Naive thymus-derived CD4-positive, alpha-beta T cell (primary cell): ENCODE results near the gene SAPCD2. TPM values are rescaled to one million over a fixed set of nuclear protein-coding genes. Genes with fewer than 3 reads are reported as not detected.

ENCODE experiments used
- ATAC-seq: fragments of 150-1000 bp; cut with Tn5 transposase; 2 replicates; pipeline ENCODE4 v1.10.0; 2021; ENCODE audit warnings: mild to moderate bottlenecking, moderate library complexity
- CTCF ChIA-PET: fragments of 350-600 bp; sonication (Branson Sonifier 250); formaldehyde crosslinking; loops from one replicate; lab custom pipeline; 2021; ENCODE audit warnings: antibody characterized with exemption; lab: Charles Lee
- POLR2A ChIA-PET: fragments of 350-600 bp; sonication (Branson Sonifier 250); formaldehyde crosslinking; loops from one replicate; lab custom pipeline; 2021; ENCODE audit warnings: antibody characterized with exemption, inconsistent platforms; lab: Charles Lee
- DNase-seq, 9 donors: peaks; one replicate each; pipeline versions ENCODE4 v3.0.0 to v3.0.0-alpha.2; 2020 to 2022; ENCODE audit warnings: mixed read lengths in 1 of 9
- H3K27ac ChIP-seq: one replicate; pipeline ENCODE4 v1.7.0; 2013; ENCODE audit warnings: mild to moderate bottlenecking, low read depth, low read length, moderate library complexity
- H3K27me3 ChIP-seq, 2 donors: one replicate each; pipeline ENCODE4 v1.7.0; 2013; ENCODE audit warnings: low read length in 2 of 2, mild to moderate bottlenecking in 2 of 2, moderate library complexity in 2 of 2; ENCODE audit not compliant: control insufficient read depth in 2 of 2, insufficient read depth in 2 of 2
- H3K36me3 ChIP-seq, 3 experiments: 1 replicate in 2 of 3; 2 replicates in 1 of 3; pipeline ENCODE4 v1.7.0; 2013; ENCODE audit warnings: low read length in 3 of 3, mild to moderate bottlenecking in 3 of 3, moderate library complexity in 1 of 3; ENCODE audit not compliant: insufficient read depth in 3 of 3, control insufficient read depth in 2 of 3
- H3K4me1 ChIP-seq, 2 donors: one replicate each; pipeline ENCODE4 v1.7.0; 2013; ENCODE audit warnings: low read length in 2 of 2, mild to moderate bottlenecking in 2 of 2, moderate library complexity in 1 of 2; ENCODE audit not compliant: control insufficient read depth in 2 of 2, insufficient read depth in 2 of 2
- H3K4me3 ChIP-seq: 2 replicates; pipeline ENCODE4 v1.7.0; 2013; ENCODE audit warnings: mild to moderate bottlenecking, low read length
- H3K9me3 ChIP-seq, 3 experiments: 1 replicate in 2 of 3; 2 replicates in 1 of 3; pipeline ENCODE4 v1.7.0; 2013; ENCODE audit warnings: low read length in 3 of 3; ENCODE audit not compliant: control insufficient read depth in 2 of 3
- H3K27ac Mint-ChIP-seq, 9 donors: one replicate each; pipeline ENCODE4 v1.8.0; 2020 to 2022; ENCODE audit warnings: mixed read lengths in 9 of 9, mild to moderate bottlenecking in 8 of 9, moderate library complexity in 5 of 9, inconsistent platforms in 2 of 9
- H3K27me3 Mint-ChIP-seq, 5 donors: one replicate each; pipeline ENCODE4 v1.8.0; 2021 to 2022; ENCODE audit warnings: mixed read lengths in 5 of 5, mild to moderate bottlenecking in 1 of 5
- H3K36me3 Mint-ChIP-seq, 5 donors: one replicate each; pipeline ENCODE4 v1.8.0; 2020 to 2022; ENCODE audit warnings: mixed read lengths in 5 of 5, mild to moderate bottlenecking in 3 of 5, inconsistent platforms in 1 of 5
- H3K4me1 Mint-ChIP-seq, 7 donors: one replicate each; pipeline ENCODE4 v1.8.0; 2020 to 2022; ENCODE audit warnings: mixed read lengths in 7 of 7, mild to moderate bottlenecking in 3 of 7, inconsistent platforms in 1 of 7
- H3K4me3 Mint-ChIP-seq, 10 donors: one replicate each; pipeline ENCODE4 v1.8.0; 2020 to 2022; ENCODE audit warnings: mild to moderate bottlenecking in 10 of 10, mixed read lengths in 10 of 10, moderate library complexity in 6 of 10, inconsistent platforms in 2 of 10
- H3K9me3 Mint-ChIP-seq, 11 donors: one replicate each; pipeline ENCODE4 v1.8.0; 2020 to 2022; ENCODE audit warnings: mixed read lengths in 11 of 11, mild to moderate bottlenecking in 4 of 11, inconsistent platforms in 1 of 11, moderate library complexity in 1 of 11
- intact Hi-C, 2 donors: fragments of 100-400 bp; cut with micrococcal nuclease; formaldehyde crosslinking; loops; one replicate each; pipeline ENCODE4 v1.15.1; 2023
- polyA plus RNA-seq, 2 donors: library from polyadenylated mRNA; unstranded; fragments of 300-500 nt; fragmentation: Illumina TruSeq; gene quantifications; one replicate each; pipeline ENCODE4 v1.2.3, GENCODE V29; 2021
- total RNA-seq, 6 experiments: library from RNA in 5 of 6; stranded (reverse) in 5 of 6; gene quantifications; 1 replicate in 5 of 6; 2 replicates in 1 of 6; pipeline ENCODE4 v1.2.3 and lab custom pipeline; 2021 to 2026

The SAPCD2 gene
- total and polyA plus RNA-seq, 7 experiments from 2014 or later, result 0.16 to 22.1 (median 0.47) TPM; not detected in 1

DNA sequence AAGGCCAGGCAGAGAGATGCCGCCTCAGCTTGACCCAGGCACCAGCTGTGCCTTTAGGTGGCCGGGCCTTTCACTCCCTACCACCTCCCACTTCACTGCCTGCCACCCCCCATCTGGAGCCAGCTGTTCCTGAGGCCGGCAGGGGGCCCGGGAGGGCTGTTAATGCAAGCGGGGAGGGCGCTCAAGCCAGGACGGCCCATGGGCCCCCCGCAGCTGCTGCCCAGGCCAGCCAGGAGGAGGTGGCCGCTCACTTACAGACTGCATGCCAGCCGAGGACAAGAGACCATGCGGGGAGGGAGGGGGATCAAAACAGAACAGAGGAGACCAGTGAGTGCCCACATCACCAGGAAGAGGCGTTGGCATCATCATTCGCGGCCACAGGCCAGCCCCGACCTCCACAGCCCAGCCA, 46.8 kb downstream of the SAPCD2 start:
- H3K4me3 Mint-ChIP-seq, result no peak overlapping the region
- Histone ChIP-seq H3K4me3 (no peak overlapping the region), H3K27me3 (no peaks in the 10 kb centered on the region), H3K36me3 (no peaks in the 10 kb centered on the region), H3K9me3 (no peaks in the 10 kb centered on the region), H3K27ac (no peak overlapping the region), H3K4me1 (peaks cover 10 to 14% of the 10 kb centered on the region in 2 donors)
- ChIA-PET POLR2A (no interaction called here), CTCF (no interaction called here)
- peaks cover 0 to 3% (median 0%) of the 10 kb centered on the region in 5 donors for H3K27me3 Mint-ChIP-seq
- no peak for ATAC-seq
- peaks cover 4 to 7% (median 6%) of the 10 kb centered on the region in 7 donors for H3K4me1 Mint-ChIP-seq
- no peaks in the 10 kb centered on the region for H3K36me3 Mint-ChIP-seq
- intact Hi-C loops, result loop anchor here in 1 of 2 donors (5.0 kb wide), 1 partner anchor 121 kb away; no protein-coding TSS in a partner anchor
- no peak for DNase-seq
- no peak overlapping the region for H3K27ac Mint-ChIP-seq
- H3K9me3 Mint-ChIP-seq, result no peaks in the 10 kb centered on the region

- no peaks in the 10 kb centered on the region for H3K27me3 ChIP-seq
- POLR2A ChIA-PET, result no interaction called here
- Mint-ChIP-seq H3K4me3 (no peak overlapping the region), H3K27ac (no peak overlapping the region), H3K9me3 (no peaks in the 10 kb centered on the region), H3K4me1 (peaks cover 4 to 7% (median 6%) of the 10 kb centered on the region in 7 donors), H3K36me3 (no peaks in the 10 kb centered on the region), H3K27me3 (peaks cover 0 to 3% (median 0%) of the 10 kb centered on the region in 5 donors)
- H3K4me3 ChIP-seq, result no peak overlapping the region
- no peak overlapping the region for H3K27ac ChIP-seq
- H3K9me3 ChIP-seq, result no peaks in the 10 kb centered on the region
- no peak for DNase-seq
- ATAC-seq, result no peak
- no peaks in the 10 kb centered on the region for H3K36me3 ChIP-seq
- H3K4me1 ChIP-seq, result peaks cover 8 to 14% of the 10 kb centered on the region in 2 donors
- CTCF ChIA-PET, result interaction anchor here (1.2 kb wide), 1 partner anchor 12 kb away, joined by 3 read pairs; no protein-coding TSS in a partner anchor
- intact Hi-C loops, result loop anchor here in 1 of 2 donors (5.0 kb wide), 1 partner anchor 121 kb away; no protein-coding TSS in a partner anchor
Measured at GRCh38 chr9:137023157-137023556, 47.2 kb downstream of the SAPCD2 start.

DNA sequence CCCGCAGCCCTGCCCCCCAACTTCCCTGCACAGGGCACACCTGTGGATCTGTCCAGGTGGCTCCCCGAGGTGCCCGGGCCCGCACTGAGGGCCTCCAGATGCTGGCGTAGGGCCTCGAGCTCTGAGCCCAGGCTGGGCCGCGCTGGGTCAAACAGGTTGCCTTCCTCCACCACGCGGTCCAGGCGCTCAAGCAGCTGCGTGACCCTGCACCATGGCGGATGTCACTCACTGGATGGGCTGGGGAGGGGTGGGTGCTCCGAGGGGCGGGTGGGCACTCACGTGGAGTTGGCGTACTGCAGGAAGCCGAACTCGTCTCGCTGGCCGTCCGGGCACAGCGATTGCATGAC, 47.7 kb downstream of the SAPCD2 start:
- Mint-ChIP-seq H3K4me3 (no peak overlapping the region), H3K36me3 (no peaks in the 10 kb centered on the region), H3K9me3 (no peaks in the 10 kb centered on the region), H3K27ac (no peak overlapping the region), H3K4me1 (peaks cover 4 to 7% (median 6%) of the 10 kb centered on the region in 7 donors), H3K27me3 (peaks cover 0 to 3% (median 0%) of the 10 kb centered on the region in 5 donors)
- Histone ChIP-seq H3K4me1 (peaks cover 8 to 14% of the 10 kb centered on the region in 2 donors), H3K36me3 (peaks cover 0 to 4% (median 0%) of the 10 kb centered on the region in 3 experiments), H3K9me3 (no peaks in the 10 kb centered on the region), H3K4me3 (no peak overlapping the region), H3K27ac (no peak overlapping the region), H3K27me3 (no peaks in the 10 kb centered on the region)
- DNase-seq, result no peak
- intact Hi-C loops, result loop anchor here (1.0 to 5.0 kb wide), 3 partner anchors 30 to 120 kb away; partner anchors contain the start of gene PAXX (in 2 of the 2)
- ATAC-seq, result no peak
- CTCF ChIA-PET, result interaction anchor here (1.2 kb wide), 1 partner anchor 13 kb away, joined by 3 read pairs; no protein-coding TSS in a partner anchor
- POLR2A ChIA-PET, result interaction anchor here (0.6 kb wide), 1 partner anchor 64 kb away, joined by 3 read pairs; the partner anchor contains the start of gene MAN1B1

GRCh38 chr9:137021979-137022661, 48.2 kb downstream of the SAPCD2 start:
- POLR2A ChIA-PET, result interaction anchor here (0.6 to 0.9 kb wide), 2 partner anchors 65 to 78 kb away, joined by 3 to 4 read pairs; partner anchors contain the start of genes FBXW5 and MAN1B1
- H3K27ac ChIP-seq, result no peak overlapping the region
- DNase-seq (peak in 5 of 9 donors; percentile 35 to 76 (median 39)), ATAC-seq (peak; percentile 95)
- H3K9me3 ChIP-seq, result no peaks in the 10 kb centered on the region
- intact Hi-C loops, result loop anchor here (1.0 to 5.0 kb wide), 3 partner anchors 30 to 120 kb away; partner anchors contain the start of gene PAXX (in 2 of the 2)
- no peak overlapping the region for H3K4me3 Mint-ChIP-seq
- peaks cover under 1 to 5% (median 2%) of the 10 kb centered on the region in 7 donors for H3K4me1 Mint-ChIP-seq
- no peaks in the 10 kb centered on the region for H3K27me3 ChIP-seq
- CTCF ChIA-PET, result interaction anchor here (1.2 kb wide), 1 partner anchor 13 kb away, joined by 3 read pairs; no protein-coding TSS in a partner anchor
- H3K27me3 Mint-ChIP-seq, result peaks cover 0 to under 1% (median 0%) of the 10 kb centered on the region in 5 donors
- peak overlapping the region in 3 of 9 donors; percentile 33 to 49 (median 41) for H3K27ac Mint-ChIP-seq
- peaks cover 0 to under 1% (median 0%) of the 10 kb centered on the region in 5 donors for H3K36me3 Mint-ChIP-seq
- H3K36me3 ChIP-seq, result peaks cover 0 to 8% (median 0%) of the 10 kb centered on the region in 3 experiments
- H3K4me1 ChIP-seq, result peaks cover 3 to 10% of the 10 kb centered on the region in 2 donors
- H3K9me3 Mint-ChIP-seq, result no peaks in the 10 kb centered on the region
- H3K4me3 ChIP-seq, result no peak overlapping the region

- H3K4me1 Mint-ChIP-seq, result peaks cover 0 to 3% (median 0%) of the 10 kb centered on the region in 7 donors
- H3K27ac ChIP-seq, result no peak overlapping the region
- H3K36me3 Mint-ChIP-seq, result peaks cover 0 to 5% (median 0%) of the 10 kb centered on the region in 5 donors
- H3K4me1 ChIP-seq, result peaks cover 0 to 6% of the 10 kb centered on the region in 2 donors
- H3K4me3 Mint-ChIP-seq, result no peak overlapping the region
- intact Hi-C loops, result loop anchor here in 1 of 2 donors (5.0 kb wide), 1 partner anchor 119 kb away; no protein-coding TSS in a partner anchor
- H3K9me3 ChIP-seq, result no peaks in the 10 kb centered on the region
- no peaks in the 10 kb centered on the region for H3K27me3 ChIP-seq
- no peaks in the 10 kb centered on the region for H3K9me3 Mint-ChIP-seq
- ATAC-seq, result no peak
- H3K27me3 Mint-ChIP-seq, result no peaks in the 10 kb centered on the region
- POLR2A ChIA-PET, result interaction anchor here (0.8 to 0.9 kb wide), 2 partner anchors 13 to 77 kb away, joined by 4 read pairs; partner anchors contain the start of gene FBXW5
- DNase-seq, result peak in 1 of 9 donors; percentile 22
- H3K27ac Mint-ChIP-seq, result peak overlapping the region in 1 of 9 donors; percentile 33
- H3K4me3 ChIP-seq, result no peak overlapping the region
- CTCF ChIA-PET, result no interaction called here
- peaks cover 0 to 13% (median 0%) of the 10 kb centered on the region in 3 experiments for H3K36me3 ChIP-seq
Measured at GRCh38 chr9:137021568-137021978, 48.8 kb downstream of the SAPCD2 start.

GRCh38 chr9:137020771-137021567, 49.4 kb downstream of the SAPCD2 start:
- no peak overlapping the region for H3K4me3 ChIP-seq
- peaks cover 0 to under 1% of the 10 kb centered on the region in 2 donors for H3K4me1 ChIP-seq
- H3K9me3 Mint-ChIP-seq, result no peaks in the 10 kb centered on the region
- ATAC-seq (no peak), DNase-seq (no peak)
- intact Hi-C loops, result loop anchor here in 1 of 2 donors (5.0 kb wide), 1 partner anchor 119 kb away; no protein-coding TSS in a partner anchor
- POLR2A ChIA-PET, result interaction anchor here (0.8 to 0.9 kb wide), 2 partner anchors 14 to 77 kb away, joined by 4 read pairs; partner anchors contain the start of gene FBXW5
- H3K27me3 Mint-ChIP-seq, result no peaks in the 10 kb centered on the region
- no peak overlapping the region for H3K27ac Mint-ChIP-seq
- no peak overlapping the region for H3K4me3 Mint-ChIP-seq
- peaks cover 0 to 3% (median 0%) of the 10 kb centered on the region in 7 donors for H3K4me1 Mint-ChIP-seq
- peaks cover 0 to 19% (median 0%) of the 10 kb centered on the region in 3 experiments for H3K36me3 ChIP-seq
- no peaks in the 10 kb centered on the region for H3K27me3 ChIP-seq
- no peaks in the 10 kb centered on the region for H3K9me3 ChIP-seq
- H3K27ac ChIP-seq, result no peak overlapping the region
- H3K36me3 Mint-ChIP-seq, result peaks cover 0 to 5% (median 0%) of the 10 kb centered on the region in 5 donors
- CTCF ChIA-PET, result interaction anchor here (0.6 kb wide), 1 partner anchor 45 kb away, joined by 3 read pairs; no protein-coding TSS in a partner anchor
